Colonic mucosa (tissue), 4 donors: ENCODE results near the gene SIKE1. TPM values are rescaled to one million over a fixed set of nuclear protein-coding genes. Genes with fewer than 3 reads are reported as not detected.
"Not testable (repeated sequence)": the region's sequence is repeated elsewhere in the genome, so short reads cannot be mapped to it uniquely, and the experiment has no call there.

Source experiments
- DNase-seq: peaks from one replicate; pipeline ENCODE4 v3.0.0-alpha.2; 2020
- H3K27ac ChIP-seq: fragments of 200-600 bp; one replicate; pipeline ENCODE4 v1.8.0; 2021
- H3K27me3 ChIP-seq: fragments of 200-600 bp; one replicate; pipeline ENCODE4 v1.8.0; 2021
- H3K36me3 ChIP-seq: fragments of 200-600 bp; one replicate; pipeline ENCODE4 v1.8.0; 2021
- H3K4me1 ChIP-seq: fragments of 200-600 bp; one replicate; pipeline ENCODE4 v1.8.0; 2021; ENCODE audit warnings: mild to moderate bottlenecking
- H3K4me3 ChIP-seq: fragments of 200-600 bp; one replicate; pipeline ENCODE4 v1.8.0; 2021
- H3K9ac ChIP-seq, 2 donors: one replicate each; pipeline ENCODE4 v1.7.0; 2013; ENCODE audit warnings: control low read depth in 2 of 2, low read depth in 2 of 2, low read length in 2 of 2
- H3K9me3 ChIP-seq: fragments of 200-600 bp; one replicate; pipeline ENCODE4 v1.8.0; 2021
- intact Hi-C: fragments of 100-400 bp; cut with DNase I; formaldehyde crosslinking; loops from one replicate; pipeline ENCODE4 v1.14.1; 2022
- total RNA-seq, 2 donors: library from RNA; stranded (reverse); fragmentation: NEBNext Ultra II Directional in 1 of 2; extraction: Animal tissue kit (Norgen Biotek cat#: 25700) in 1 of 2; gene quantifications; one replicate each; pipeline ENCODE4 v1.2.1, GENCODE V29; 2021
- TF ChIP-seq, protein P1 (sequence below): fragments of 200-600 bp; IDR thresholded peaks from one replicate; pipeline ENCODE4 v1.8.0; 2022; ENCODE audit warnings: antibody characterized with exemption, mild to moderate bottlenecking
- donor health status: healthy.
- donor health status: DM: no; HTN: no; CAD: no.
- donor health status: DM: no; HTN: no; CAD: no.

Gene SIKE1
- 10 to 100 TPM; 41.6 to 42.1 TPM for total RNA-seq

DNA sequence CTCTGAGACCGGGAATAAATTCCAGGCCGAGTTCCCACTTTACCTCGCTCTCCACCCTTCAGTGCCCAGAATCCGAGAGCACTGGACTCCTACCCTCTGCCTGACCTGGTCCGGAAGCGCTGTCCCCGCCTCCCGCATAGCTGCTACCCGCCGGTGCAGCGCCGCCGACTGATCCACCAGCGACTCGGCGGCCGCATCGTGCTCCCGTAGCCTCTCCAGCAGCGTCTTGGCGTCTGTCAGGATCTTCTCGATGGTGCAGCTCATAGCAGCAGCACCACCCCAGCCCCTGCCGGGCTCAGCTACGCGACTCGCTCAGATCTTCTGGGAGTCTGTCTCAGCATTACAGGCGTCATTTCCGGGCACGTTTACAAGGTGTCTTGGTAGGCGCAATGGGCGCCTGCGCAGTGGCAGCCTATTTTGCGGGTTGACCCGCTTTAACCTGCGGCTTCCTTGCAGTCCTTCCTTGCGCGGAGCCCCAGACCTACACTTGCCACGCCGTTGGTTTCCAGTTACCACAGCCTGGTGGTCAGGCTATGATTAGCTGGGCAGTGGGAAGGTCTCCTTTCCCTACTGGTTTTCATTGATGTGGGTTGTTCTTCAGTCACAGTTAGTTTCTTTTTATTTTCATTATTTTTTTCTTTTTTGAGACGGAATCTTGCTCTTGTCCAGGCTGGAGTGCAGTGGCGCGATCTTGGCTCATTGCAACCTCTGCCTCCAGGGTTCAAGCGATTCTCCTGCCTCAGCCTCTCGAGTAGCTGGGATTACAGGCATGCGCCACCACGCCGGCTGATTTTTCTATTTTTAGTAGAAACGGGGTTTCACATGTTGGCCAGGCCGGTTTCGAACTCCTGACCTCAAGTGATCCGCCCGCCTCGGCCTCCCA, at the start of gene SIKE1:
Gene SIKE1, minus strand, starts transcription at position 342 of the 883 bp plus-strand sequence. Its CDS starts 78 bp downstream, at position 264.
- TF ChIP-seq, protein P1, sequence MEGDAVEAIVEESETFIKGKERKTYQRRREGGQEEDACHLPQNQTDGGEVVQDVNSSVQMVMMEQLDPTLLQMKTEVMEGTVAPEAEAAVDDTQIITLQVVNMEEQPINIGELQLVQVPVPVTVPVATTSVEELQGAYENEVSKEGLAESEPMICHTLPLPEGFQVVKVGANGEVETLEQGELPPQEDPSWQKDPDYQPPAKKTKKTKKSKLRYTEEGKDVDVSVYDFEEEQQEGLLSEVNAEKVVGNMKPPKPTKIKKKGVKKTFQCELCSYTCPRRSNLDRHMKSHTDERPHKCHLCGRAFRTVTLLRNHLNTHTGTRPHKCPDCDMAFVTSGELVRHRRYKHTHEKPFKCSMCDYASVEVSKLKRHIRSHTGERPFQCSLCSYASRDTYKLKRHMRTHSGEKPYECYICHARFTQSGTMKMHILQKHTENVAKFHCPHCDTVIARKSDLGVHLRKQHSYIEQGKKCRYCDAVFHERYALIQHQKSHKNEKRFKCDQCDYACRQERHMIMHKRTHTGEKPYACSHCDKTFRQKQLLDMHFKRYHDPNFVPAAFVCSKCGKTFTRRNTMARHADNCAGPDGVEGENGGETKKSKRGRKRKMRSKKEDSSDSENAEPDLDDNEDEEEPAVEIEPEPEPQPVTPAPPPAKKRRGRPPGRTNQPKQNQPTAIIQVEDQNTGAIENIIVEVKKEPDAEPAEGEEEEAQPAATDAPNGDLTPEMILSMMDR, result no peak

DNA sequence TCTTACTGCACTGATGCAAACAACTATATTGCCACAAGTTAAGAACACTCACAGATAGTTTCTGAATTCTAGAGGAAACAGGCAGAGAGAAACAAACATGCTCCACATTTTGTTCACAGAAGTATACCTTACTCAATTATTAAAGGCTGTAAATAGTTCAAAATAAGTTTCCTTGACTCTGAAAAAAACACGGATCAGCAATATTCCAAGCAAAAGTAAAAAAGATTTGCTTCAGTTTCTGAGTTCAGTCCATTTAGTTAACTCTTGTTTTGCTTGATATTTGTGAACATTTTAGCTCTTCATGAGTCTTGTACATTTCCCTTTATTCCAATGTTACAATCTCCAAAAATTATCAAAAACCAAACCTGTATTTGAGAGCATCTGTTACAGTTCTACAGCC, 49.6 kb upstream of the SIKE1 start:
- H3K4me1 ChIP-seq, intact Hi-C loops: not testable (repeated sequence)

More for the DNA sequence above, at the start of gene SIKE1:
- H3K4me3 ChIP-seq, result peak within 1 kb of the TSS; percentile 83
- no peaks in the 10 kb centered on the region for H3K27me3 ChIP-seq
- peak; percentile 97 for DNase-seq
- H3K4me1 ChIP-seq, result no peaks in the 10 kb centered on the region
- no peaks in the 10 kb centered on the region for H3K9me3 ChIP-seq
- H3K36me3 ChIP-seq, result no peaks in the 10 kb centered on the region
- H3K9ac ChIP-seq, result peak within 1 kb of the TSS; percentile 74 to 85
- H3K27ac ChIP-seq, result peak within 1 kb of the TSS; percentile 95
- intact Hi-C loops, result loop anchor here (5.0 kb wide), 1 partner anchor 63 kb away; the partner anchor contains the start of gene NRAS

DNA sequence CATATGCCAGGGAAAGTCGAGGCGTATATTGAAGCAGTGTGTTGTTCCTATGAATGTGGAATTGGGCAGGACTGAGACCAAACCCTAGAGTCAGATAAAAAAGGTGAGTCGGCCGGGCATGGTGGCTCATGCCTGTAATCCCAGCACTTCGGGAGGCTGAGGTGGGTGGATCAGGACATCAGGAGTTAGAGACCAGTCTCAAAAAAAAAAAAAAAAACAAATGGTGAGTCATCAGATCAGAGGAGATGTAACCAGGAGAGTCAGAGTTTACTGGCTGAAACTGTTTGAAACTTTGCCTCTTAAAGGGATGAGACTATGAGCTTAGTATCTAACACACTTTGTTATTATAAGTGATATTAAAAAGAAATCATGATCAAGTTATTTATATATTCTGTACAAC, 47.8 kb upstream of the SIKE1 start:
- TF ChIP-seq, protein P1, result no peak
- intact Hi-C loops, result no loop called here
- H3K9me3 ChIP-seq, result no peaks in the 10 kb centered on the region
- H3K36me3 ChIP-seq, result no peaks in the 10 kb centered on the region
- H3K27ac ChIP-seq, result no peak overlapping the region
- no peak for DNase-seq
- H3K4me1 ChIP-seq, result no peaks in the 10 kb centered on the region
- H3K4me3 ChIP-seq, result no peak overlapping the region
- no peaks in the 10 kb centered on the region for H3K27me3 ChIP-seq
- no peak overlapping the region for H3K9ac ChIP-seq

More for the DNA sequence above, 49.6 kb upstream of the SIKE1 start:
- H3K9ac ChIP-seq, H3K9me3 ChIP-seq, H3K4me3 ChIP-seq, H3K27me3 ChIP-seq, H3K36me3 ChIP-seq, DNase-seq, H3K27ac ChIP-seq: not testable (repeated sequence)

DNA sequence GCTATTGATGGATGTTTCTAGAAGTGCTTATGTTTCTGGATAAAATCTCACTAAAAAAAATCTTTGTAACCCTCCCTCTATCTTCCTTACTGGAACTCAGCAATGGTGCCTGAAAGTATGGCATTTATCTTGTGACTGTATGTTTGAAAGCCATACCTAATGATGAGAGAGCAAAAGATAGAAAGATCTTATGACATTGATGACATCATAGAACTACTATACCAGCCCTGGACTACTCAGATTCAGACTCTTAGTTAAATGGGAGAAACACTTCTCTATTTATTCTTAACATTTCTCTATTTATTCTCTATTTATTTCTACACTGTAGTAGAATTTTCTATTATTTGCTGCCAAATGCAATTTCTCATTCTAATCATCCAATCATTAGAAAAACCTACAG, 41.5 kb upstream of the SIKE1 start:
- no peak overlapping the region for H3K4me3 ChIP-seq
- no peak overlapping the region for H3K9ac ChIP-seq
- TF ChIP-seq, protein P1, result no peak
- H3K27ac ChIP-seq, result no peak overlapping the region
- no peaks in the 10 kb centered on the region for H3K4me1 ChIP-seq
- H3K27me3 ChIP-seq, result no peaks in the 10 kb centered on the region
- intact Hi-C loops, result no loop called here
- H3K9me3 ChIP-seq, result no peaks in the 10 kb centered on the region
- no peaks in the 10 kb centered on the region for H3K36me3 ChIP-seq
- no peak for DNase-seq

DNA sequence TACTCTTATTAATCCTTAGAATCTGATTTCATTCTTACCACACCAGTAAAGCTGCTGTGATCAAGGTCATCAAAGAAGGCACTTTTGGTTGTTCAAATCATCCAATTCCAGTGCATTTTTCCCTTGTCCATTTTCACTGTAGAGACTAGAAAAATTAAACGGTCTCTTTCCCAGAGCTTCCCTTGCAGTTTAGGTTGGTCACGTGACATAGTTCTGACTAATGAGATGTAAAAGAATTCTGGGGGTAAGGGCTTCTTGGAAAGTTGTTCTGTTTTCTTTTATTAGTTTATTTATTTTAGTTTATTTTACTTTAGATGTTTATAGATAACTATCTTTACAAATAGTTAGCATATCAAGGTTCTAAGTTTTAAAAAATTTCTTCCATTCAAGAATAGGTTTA, 39.9 kb upstream of the SIKE1 start:
- Histone ChIP-seq H3K27me3 (no peaks in the 10 kb centered on the region), H3K4me3 (no peak overlapping the region), H3K36me3 (no peaks in the 10 kb centered on the region), H3K9ac (no peak overlapping the region), H3K9me3 (no peaks in the 10 kb centered on the region), H3K27ac (no peak overlapping the region), H3K4me1 (no peaks in the 10 kb centered on the region)
- intact Hi-C loops, result no loop called here
- TF ChIP-seq, protein P1, result no peak
- no peak for DNase-seq

DNA sequence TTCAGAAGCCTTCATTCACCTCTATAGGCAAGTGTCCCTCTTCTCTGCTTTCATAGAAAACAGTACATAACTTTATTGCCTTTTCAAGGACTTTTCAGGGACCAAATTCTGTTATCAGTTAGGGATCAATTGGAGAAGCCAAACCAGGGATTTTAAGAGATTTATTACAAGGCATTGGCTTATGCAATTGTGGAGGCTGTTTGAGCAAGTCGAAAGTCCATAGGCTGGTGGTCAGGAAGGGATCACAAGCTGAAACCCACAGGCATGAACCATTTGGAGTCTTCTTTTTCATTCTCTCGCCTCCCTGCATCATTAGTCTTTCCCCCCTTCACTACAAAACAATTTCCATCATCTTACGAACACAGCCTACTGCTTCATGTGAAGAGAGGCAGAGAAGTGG, 39.4 kb upstream of the SIKE1 start:
- intact Hi-C loops, result no loop called here

DNA sequence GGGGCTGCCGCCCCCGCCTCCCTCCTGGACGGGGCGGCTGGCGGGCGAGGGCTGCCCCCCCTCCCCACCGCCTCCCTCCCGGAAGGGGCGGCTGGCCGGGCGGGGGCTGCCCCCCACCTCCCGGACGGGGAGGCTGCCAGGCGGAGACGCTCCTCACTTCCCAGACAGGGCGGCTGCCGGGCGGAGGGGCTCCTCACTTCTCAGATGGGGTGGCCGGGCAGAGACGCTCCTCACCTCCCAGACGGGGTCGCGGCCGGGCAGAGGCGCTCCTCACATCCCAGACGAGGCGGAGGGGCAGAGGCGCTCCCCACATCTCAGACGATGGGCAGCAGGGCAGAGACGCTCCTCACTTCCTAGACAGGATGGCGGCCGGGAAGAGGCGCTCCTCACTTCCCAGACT, 24.0 kb upstream of the SIKE1 start:
- H3K36me3 ChIP-seq, H3K4me3 ChIP-seq, intact Hi-C loops, DNase-seq, H3K27me3 ChIP-seq, H3K9me3 ChIP-seq, H3K9ac ChIP-seq, H3K4me1 ChIP-seq, H3K27ac ChIP-seq: not testable (repeated sequence)

More for the DNA sequence above, 39.4 kb upstream of the SIKE1 start:
- H3K4me1 ChIP-seq, result no peaks in the 10 kb centered on the region
- no peaks in the 10 kb centered on the region for H3K9me3 ChIP-seq
- no peak for DNase-seq
- H3K9ac ChIP-seq, result no peak overlapping the region
- no peak overlapping the region for H3K4me3 ChIP-seq
- TF ChIP-seq, protein P1, result no peak
- H3K36me3 ChIP-seq, result no peaks in the 10 kb centered on the region
- H3K27me3 ChIP-seq, result no peaks in the 10 kb centered on the region
- H3K27ac ChIP-seq, result no peak overlapping the region
